UCSD-AML1 (cell line): ENCODE measurements around the gene ZBTB46.
A peak's percentile ranks its signal among the peaks of the same experiment; 100 is the strongest.
"Not testable (repeated sequence)": the region's sequence is repeated elsewhere in the genome, so short reads cannot be mapped to it uniquely, and the experiment has no call there.

Source experiments
- DNase-seq: peaks from one replicate; lab custom pipeline; 2025; ENCODE audit not compliant: unreplicated experiment; lab: John Stamatoyannopoulos, UW

ZBTB46 gene

GRCh38 chr20:63859166-63859699 lies 28.2 kb upstream of the ZBTB46 start:
- DNase-seq: no peak

- peak; percentile 83 for DNase-seq
Observed at GRCh38 chr20:63858393-63859165, 27.5 kb upstream of the ZBTB46 start.

- DNase-seq: peak; percentile 65
Observed at GRCh38 chr20:63857764-63858392, 26.8 kb upstream of the ZBTB46 start.

- no peak for DNase-seq
Observed at GRCh38 chr20:63856098-63856511, 25.0 kb upstream of the ZBTB46 start.

GRCh38 chr20:63855363-63856097 lies 24.5 kb upstream of the ZBTB46 start:
- no peak for DNase-seq

- no peak for DNase-seq
Observed at GRCh38 chr20:63854766-63855362, 23.8 kb upstream of the ZBTB46 start.

- peak; percentile 74 for DNase-seq
Observed at GRCh38 chr20:63854069-63854765, 23.2 kb upstream of the ZBTB46 start.

GRCh38 chr20:63853733-63854068 lies 22.6 kb upstream of the ZBTB46 start:
- DNase-seq: not testable (repeated sequence)

- DNase-seq: not testable (repeated sequence)
Observed at GRCh38 chr20:63851548-63851943, 20.5 kb upstream of the ZBTB46 start.

- DNase-seq: no peak
Observed at GRCh38 chr20:63850689-63851547, 19.9 kb upstream of the ZBTB46 start.

GRCh38 chr20:63848003-63848911 lies 17.2 kb upstream of the ZBTB46 start:
- DNase-seq: peak; percentile 59

GRCh38 chr20:63847237-63848002 lies 16.4 kb upstream of the ZBTB46 start:
- peak; percentile 82 for DNase-seq

GRCh38 chr20:63846888-63847236 lies 15.8 kb upstream of the ZBTB46 start:
- no peak for DNase-seq

GRCh38 chr20:63846128-63846771 lies 15.2 kb upstream of the ZBTB46 start:
- peak; percentile 74 for DNase-seq

- peak; percentile 63 for DNase-seq
Observed at GRCh38 chr20:63844511-63844991, 13.5 kb upstream of the ZBTB46 start.

GRCh38 chr20:63843778-63844177 lies 12.7 kb upstream of the ZBTB46 start:
- DNase-seq: no peak

GRCh38 chr20:63843222-63843621 lies 12.2 kb upstream of the ZBTB46 start:
- DNase-seq: no peak
